SU-DHL-6 (cell line): ENCODE measurements around the gene NELL2.

Experiments
- EZH2phosphoT487 ChIP-seq: fragments of 200-600 bp; sonication (generic), shearing (Covaris generic); conservative IDR thresholded peaks from 2 replicates; pipeline ENCODE4 v1.6.1; 2018; ENCODE audit warnings: mild to moderate bottlenecking, antibody characterized with exemption, low read length, moderate library complexity, mixed read lengths
- TF ChIP-seq, protein P1 (sequence below): fragments of 200-600 bp; sonication (generic); IDR thresholded peaks from one replicate; pipeline ENCODE4 v1.5.1; 2017; ENCODE audit warnings: antibody characterized with exemption, mild to moderate bottlenecking, low read length, moderate library complexity; ENCODE audit not compliant: insufficient read depth, poor library complexity, severe bottlenecking

DNA sequence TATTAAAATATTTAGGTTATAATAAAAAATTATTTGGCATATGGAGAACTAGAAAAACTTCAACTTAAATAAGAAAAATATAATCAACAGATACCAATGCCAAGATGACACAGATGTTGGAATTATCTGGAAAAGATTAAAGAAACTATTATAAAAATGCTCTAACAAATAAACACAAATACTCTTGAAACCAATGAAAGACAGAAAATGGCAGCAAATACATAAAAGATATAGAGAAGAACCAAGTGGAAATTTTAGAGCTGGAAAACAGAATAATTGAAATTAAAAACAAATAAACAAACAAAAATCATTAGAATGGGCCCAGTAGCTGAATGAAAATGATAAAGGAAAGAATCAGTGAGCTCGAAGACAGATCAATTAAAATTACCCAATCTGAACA lies 5.1 kb upstream of the NELL2 start:
- TF ChIP-seq, protein P1, sequence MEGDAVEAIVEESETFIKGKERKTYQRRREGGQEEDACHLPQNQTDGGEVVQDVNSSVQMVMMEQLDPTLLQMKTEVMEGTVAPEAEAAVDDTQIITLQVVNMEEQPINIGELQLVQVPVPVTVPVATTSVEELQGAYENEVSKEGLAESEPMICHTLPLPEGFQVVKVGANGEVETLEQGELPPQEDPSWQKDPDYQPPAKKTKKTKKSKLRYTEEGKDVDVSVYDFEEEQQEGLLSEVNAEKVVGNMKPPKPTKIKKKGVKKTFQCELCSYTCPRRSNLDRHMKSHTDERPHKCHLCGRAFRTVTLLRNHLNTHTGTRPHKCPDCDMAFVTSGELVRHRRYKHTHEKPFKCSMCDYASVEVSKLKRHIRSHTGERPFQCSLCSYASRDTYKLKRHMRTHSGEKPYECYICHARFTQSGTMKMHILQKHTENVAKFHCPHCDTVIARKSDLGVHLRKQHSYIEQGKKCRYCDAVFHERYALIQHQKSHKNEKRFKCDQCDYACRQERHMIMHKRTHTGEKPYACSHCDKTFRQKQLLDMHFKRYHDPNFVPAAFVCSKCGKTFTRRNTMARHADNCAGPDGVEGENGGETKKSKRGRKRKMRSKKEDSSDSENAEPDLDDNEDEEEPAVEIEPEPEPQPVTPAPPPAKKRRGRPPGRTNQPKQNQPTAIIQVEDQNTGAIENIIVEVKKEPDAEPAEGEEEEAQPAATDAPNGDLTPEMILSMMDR = no peak
- TF ChIP-seq EZH2phosphoT487 = no peak
